Sigmoid colon (tissue), 4 donors: ENCODE data around the gene LASP1.

ENCODE experiments used
- EP300 ChIP-seq, 4 donors: sonication (generic); formaldehyde crosslinking; IDR thresholded peaks; one replicate each; pipeline ENCODE4 v1.6.1; 2017; ENCODE audit warnings: antibody characterized with exemption in 4 of 4
- POLR2AphosphoS5 ChIP-seq, 4 donors: sonication (generic); formaldehyde crosslinking; IDR thresholded peaks; one replicate each; pipeline ENCODE4 v1.6.1; 2017; ENCODE audit warnings: antibody characterized with exemption in 4 of 4
- TF ChIP-seq, protein P1 (sequence below), 4 experiments: fragments of 450-650 bp in 3 of 4; fragments of 200-600 bp in 1 of 4; IDR thresholded peaks; one replicate each; pipeline ENCODE4 v1.5.1; 2016 to 2019; ENCODE audit warnings: antibody characterized with exemption in 4 of 4, mild to moderate bottlenecking in 3 of 4, moderate library complexity in 2 of 4

- TF ChIP-seq, protein P1, sequence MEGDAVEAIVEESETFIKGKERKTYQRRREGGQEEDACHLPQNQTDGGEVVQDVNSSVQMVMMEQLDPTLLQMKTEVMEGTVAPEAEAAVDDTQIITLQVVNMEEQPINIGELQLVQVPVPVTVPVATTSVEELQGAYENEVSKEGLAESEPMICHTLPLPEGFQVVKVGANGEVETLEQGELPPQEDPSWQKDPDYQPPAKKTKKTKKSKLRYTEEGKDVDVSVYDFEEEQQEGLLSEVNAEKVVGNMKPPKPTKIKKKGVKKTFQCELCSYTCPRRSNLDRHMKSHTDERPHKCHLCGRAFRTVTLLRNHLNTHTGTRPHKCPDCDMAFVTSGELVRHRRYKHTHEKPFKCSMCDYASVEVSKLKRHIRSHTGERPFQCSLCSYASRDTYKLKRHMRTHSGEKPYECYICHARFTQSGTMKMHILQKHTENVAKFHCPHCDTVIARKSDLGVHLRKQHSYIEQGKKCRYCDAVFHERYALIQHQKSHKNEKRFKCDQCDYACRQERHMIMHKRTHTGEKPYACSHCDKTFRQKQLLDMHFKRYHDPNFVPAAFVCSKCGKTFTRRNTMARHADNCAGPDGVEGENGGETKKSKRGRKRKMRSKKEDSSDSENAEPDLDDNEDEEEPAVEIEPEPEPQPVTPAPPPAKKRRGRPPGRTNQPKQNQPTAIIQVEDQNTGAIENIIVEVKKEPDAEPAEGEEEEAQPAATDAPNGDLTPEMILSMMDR (IDR thresholded peaks at IDR 0.05), result no peak
- TF ChIP-seq EP300 (IDR thresholded peaks at IDR 0.05), result no peak
- TF ChIP-seq POLR2AphosphoS5 (IDR thresholded peaks at IDR 0.05), result no peak
These were observed 100.9 kb downstream of the LASP1 start for GRCh38 chr17:38970804-38971203.
